Spinal cord (tissue), 10 donors: ENCODE data around the gene TMEM204. TPM values are rescaled to one million over a fixed set of nuclear protein-coding genes. Genes with fewer than 3 reads are reported as not detected.

ENCODE experiments used
- DNase-seq, 6 donors: peaks; one replicate each; pipeline versions ENCODE4 v3.0.0 to v3.0.0-alpha.2; 2013 to 2015; ENCODE audit warnings: low spot score in 6 of 6, low read depth in 4 of 6
- H3K27ac ChIP-seq: one replicate; pipeline ENCODE4 v1.5.1; 2013; ENCODE audit warnings: low read depth, low read length, control low read depth
- H3K27me3 ChIP-seq: one replicate; pipeline ENCODE4 v1.6.1; 2013; ENCODE audit warnings: low read length; ENCODE audit not compliant: control insufficient read depth, insufficient read depth
- H3K36me3 ChIP-seq: one replicate; pipeline ENCODE4 v1.6.1; 2013; ENCODE audit warnings: low read length; ENCODE audit not compliant: control insufficient read depth, insufficient read depth
- H3K4me1 ChIP-seq: one replicate; pipeline ENCODE4 v1.6.1; 2013; ENCODE audit warnings: low read length; ENCODE audit not compliant: control insufficient read depth, insufficient read depth
- H3K4me3 ChIP-seq: one replicate; pipeline ENCODE4 v1.5.1; 2013; ENCODE audit warnings: low read depth, low read length, control low read depth
- H3K9me3 ChIP-seq: one replicate; pipeline ENCODE4 v1.6.1; 2013; ENCODE audit warnings: low read length; ENCODE audit not compliant: control insufficient read depth, insufficient read depth
- WGBS: methylation state at CpG from one replicate; pipeline ENCODE4 v1.1.5; 2013; ENCODE audit warnings: missing lambda C conversion rate; ENCODE audit not compliant: insufficient coverage; 5-methylcytosine and 5-hydroxymethylcytosine counted together
- polyA plus RNA-seq, 2 donors: library from polyadenylated mRNA; unstranded; fragments of 120-200 nt; gene quantifications; one replicate each; pipeline ENCODE4 v1.2.1, GENCODE V29; 2013; ENCODE audit not compliant: insufficient read length in 2 of 2
- total RNA-seq, 2 donors: library from RNA; depleted of rRNA in 1 of 2; stranded (reverse); fragments of 120-200 nt in 1 of 2; fragments of >200 nt in 1 of 2; gene quantifications; one replicate each; pipeline versions ENCODE4 v1.2.3 to v1.2.4, GENCODE V29; 2013 to 2014
- donor health status: healthy.

The TMEM204 gene
- total and polyA plus RNA-seq, 4 donors = 3.0 to 18.8 (median 9.3) TPM

DNA sequence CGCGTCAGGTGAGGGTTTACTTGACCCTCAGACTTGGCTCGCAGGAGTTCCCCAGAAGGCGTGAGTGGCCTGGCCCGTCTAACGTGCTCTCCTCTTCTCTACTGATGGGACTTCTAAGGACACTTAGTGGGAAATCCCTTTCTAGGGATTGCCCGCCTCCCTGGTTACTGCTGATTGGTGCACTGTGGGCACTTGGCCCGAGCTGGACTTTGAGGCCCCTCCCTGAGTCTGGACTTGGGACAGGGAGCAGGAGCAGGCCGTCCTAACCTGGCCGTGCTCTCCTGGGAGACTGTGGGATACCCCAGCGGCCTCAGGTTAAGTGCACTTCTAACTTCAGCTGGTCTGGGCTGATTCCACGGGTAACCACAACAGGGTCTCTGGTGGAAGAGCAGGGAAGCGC is 63.7 kb downstream of the TMEM204 start:
- Histone ChIP-seq H3K4me1 (no peaks in the 10 kb centered on the region), H3K4me3 (no peak overlapping the region), H3K9me3 (no peaks in the 10 kb centered on the region), H3K27me3 (no peaks in the 10 kb centered on the region), H3K36me3 (peaks cover 56% of the 10 kb centered on the region), H3K27ac (no peak overlapping the region)
- DNase-seq = no peak
- WGBS = 95% methylated on average over 12 of the region's 13 CpGs

DNA sequence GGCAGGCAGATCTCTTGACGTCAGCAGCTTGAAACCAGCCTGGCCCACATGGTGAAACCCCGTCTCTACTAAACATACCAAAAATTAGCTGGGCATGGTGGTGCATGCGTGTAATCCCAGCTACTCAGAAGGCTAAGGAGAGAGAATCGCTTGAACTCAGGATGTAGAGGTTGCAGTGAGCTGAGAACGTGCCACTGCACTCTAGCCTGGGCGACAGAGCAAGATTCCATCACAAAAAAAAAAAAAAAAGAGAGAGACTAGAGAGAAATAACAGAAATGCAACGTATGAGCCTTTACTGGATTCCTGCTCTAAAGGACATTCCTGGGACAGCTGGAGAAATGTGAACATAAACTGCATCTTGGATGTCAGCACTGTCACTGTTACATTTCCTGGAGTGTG is 67.6 kb downstream of the TMEM204 start:
- no peaks in the 10 kb centered on the region for H3K4me1 ChIP-seq
- DNase-seq = no peak
- no peak overlapping the region for H3K27ac ChIP-seq
- no peaks in the 10 kb centered on the region for H3K9me3 ChIP-seq
- H3K36me3 ChIP-seq = peaks cover 63% of the 10 kb centered on the region
- H3K27me3 ChIP-seq = no peaks in the 10 kb centered on the region
- WGBS = 97% methylated on average over 4 of the region's 7 CpGs
- H3K4me3 ChIP-seq = no peak overlapping the region

- DNase-seq = no peak
- WGBS = 85% methylated on average over 2 of the region's 6 CpGs
- Histone ChIP-seq H3K4me1 (no peaks in the 10 kb centered on the region), H3K36me3 (peaks cover 67% of the 10 kb centered on the region), H3K9me3 (no peaks in the 10 kb centered on the region), H3K27ac (no peak overlapping the region), H3K27me3 (no peaks in the 10 kb centered on the region), H3K4me3 (no peak overlapping the region)
Measured at GRCh38 chr16:1601489-1601888, 68.0 kb downstream of the TMEM204 start.

GRCh38 chr16:1602285-1602684 is 68.8 kb downstream of the TMEM204 start:
- H3K36me3 ChIP-seq = peaks cover 70% of the 10 kb centered on the region

More at GRCh38 chr16:1602285-1602684, 68.8 kb downstream of the TMEM204 start:
- 97% methylated on average over 17 of the region's 20 CpGs for WGBS
- Histone ChIP-seq H3K9me3 (no peaks in the 10 kb centered on the region), H3K4me3 (no peak overlapping the region), H3K4me1 (no peaks in the 10 kb centered on the region), H3K27ac (no peak overlapping the region), H3K27me3 (no peaks in the 10 kb centered on the region)
- no peak for DNase-seq

Other genes with a start within 250 kb of the TMEM204 start
- 10 to 100 TPM; 28.7 to 46.6 TPM for gene UBE2I, start 224.0 kb upstream of the TMEM204 start, total RNA-seq
- gene UBE2I, start 224.0 kb upstream of the TMEM204 start, polyA plus RNA-seq = 100 to 1,000 TPM; 118 to 139 TPM
- 10 to 100 TPM; 30.1 to 48.1 TPM for gene BAIAP3, start 200.0 kb upstream of the TMEM204 start, total RNA-seq
- gene BAIAP3, start 200.0 kb upstream of the TMEM204 start, polyA plus RNA-seq = 10 to 100 TPM; 56.4 to 69.8 TPM
- gene TSR3, start 181.8 kb upstream of the TMEM204 start, total RNA-seq = 10 to 100 TPM; 28.9 to 58.4 TPM
- 10 to 100 TPM; 88.1 to 92.1 TPM for gene TSR3, start 181.8 kb upstream of the TMEM204 start, polyA plus RNA-seq
- 10 to 100 TPM; 33.5 to 81.4 TPM for gene GNPTG, start 181.7 kb upstream of the TMEM204 start, total RNA-seq
- 100 to 1,000 TPM in 1 of 2 donors, 10 to 100 TPM in 1; 96.8 to 127 TPM for gene GNPTG, start 181.7 kb upstream of the TMEM204 start, polyA plus RNA-seq
- 10 to 100 TPM; 13.2 to 15.0 TPM for gene UNKL, start 119.0 kb upstream of the TMEM204 start, total RNA-seq
- 10 to 100 TPM; 23.2 to 32.5 TPM for gene UNKL, start 119.0 kb upstream of the TMEM204 start, polyA plus RNA-seq
- 10 to 100 TPM in 1 of 2 donors, 1 to 10 TPM in 1; 8.2 to 15.8 TPM for gene UQCC4, start 112.9 kb upstream of the TMEM204 start, total RNA-seq
- 10 to 100 TPM; 18.4 to 18.6 TPM for gene UQCC4, start 112.9 kb upstream of the TMEM204 start, polyA plus RNA-seq
- gene PERCC1, start 102.6 kb upstream of the TMEM204 start, total RNA-seq = not detected
- gene PERCC1, start 102.6 kb upstream of the TMEM204 start, polyA plus RNA-seq = under 1 TPM in 1 of 2 donors, not detected in 1; 0.35 TPM
- gene CCDC154, start 89.1 kb upstream of the TMEM204 start, total RNA-seq = 1 to 10 TPM in 1 of 2 donors, under 1 TPM in 1; 0.59 to 2.2 TPM
- gene CCDC154, start 89.1 kb upstream of the TMEM204 start, polyA plus RNA-seq = 1 to 10 TPM; 2.5 to 3.9 TPM
- gene CLCN7, start 58.6 kb upstream of the TMEM204 start, total RNA-seq = 10 to 100 TPM; 43.8 to 50.5 TPM
- 10 to 100 TPM; 65.7 to 75.6 TPM for gene CLCN7, start 58.6 kb upstream of the TMEM204 start, polyA plus RNA-seq
- gene PTX4, start 44.7 kb upstream of the TMEM204 start, total RNA-seq = under 1 TPM in 1 of 2 donors, not detected in 1; 0.11 TPM
- under 1 TPM in 1 of 2 donors, not detected in 1; 0.14 TPM for gene PTX4, start 44.7 kb upstream of the TMEM204 start, polyA plus RNA-seq
- gene TELO2, start 40.3 kb upstream of the TMEM204 start, total RNA-seq = 10 to 100 TPM; 16.9 to 20.5 TPM
- 10 to 100 TPM; 55.2 to 65.6 TPM for gene TELO2, start 40.3 kb upstream of the TMEM204 start, polyA plus RNA-seq
- 10 to 100 TPM; 21.2 to 37.1 TPM for gene IFT140, start 78.4 kb downstream of the TMEM204 start, total RNA-seq
- 10 to 100 TPM; 32.9 to 41.6 TPM for gene IFT140, start 78.4 kb downstream of the TMEM204 start, polyA plus RNA-seq
- gene CRAMP1, start 78.7 kb downstream of the TMEM204 start, total RNA-seq = 10 to 100 TPM in 1 of 2 donors, 1 to 10 TPM in 1; 7.9 to 16.4 TPM
- gene CRAMP1, start 78.7 kb downstream of the TMEM204 start, polyA plus RNA-seq = 10 to 100 TPM; 19.2 to 24.4 TPM
- 10 to 100 TPM; 24.4 to 45.8 TPM for gene JPT2, start 144.6 kb downstream of the TMEM204 start, total RNA-seq
- 10 to 100 TPM; 38.5 to 39.7 TPM for gene JPT2, start 144.6 kb downstream of the TMEM204 start, polyA plus RNA-seq
- 10 to 100 TPM; 53.3 to 72.6 TPM for gene MAPK8IP3, start 172.5 kb downstream of the TMEM204 start, total RNA-seq
- gene MAPK8IP3, start 172.5 kb downstream of the TMEM204 start, polyA plus RNA-seq = 100 to 1,000 TPM; 113 to 137 TPM
- 10 to 100 TPM; 21.6 to 76.7 TPM for gene NME3, start 237.9 kb downstream of the TMEM204 start, total RNA-seq
- gene NME3, start 237.9 kb downstream of the TMEM204 start, polyA plus RNA-seq = 10 to 100 TPM; 83.2 to 86.2 TPM
- 10 to 100 TPM in 1 of 2 donors, 1 to 10 TPM in 1; 6.5 to 15.0 TPM for gene EME2, start 239.1 kb downstream of the TMEM204 start, total RNA-seq
- gene EME2, start 239.1 kb downstream of the TMEM204 start, polyA plus RNA-seq = 10 to 100 TPM; 17.8 to 20.7 TPM
- gene MRPS34, start 239.5 kb downstream of the TMEM204 start, total RNA-seq = 10 to 100 TPM; 22.9 to 76.7 TPM
- 10 to 100 TPM; 80.8 to 86.5 TPM for gene MRPS34, start 239.5 kb downstream of the TMEM204 start, polyA plus RNA-seq
- 10 to 100 TPM; 25.8 to 55.5 TPM for gene SPSB3, start 248.9 kb downstream of the TMEM204 start, total RNA-seq
- 10 to 100 TPM; 49.3 to 55.6 TPM for gene SPSB3, start 248.9 kb downstream of the TMEM204 start, polyA plus RNA-seq
- 10 to 100 TPM; 24.7 to 64.4 TPM for gene NUBP2, start 249.3 kb downstream of the TMEM204 start, total RNA-seq
- gene NUBP2, start 249.3 kb downstream of the TMEM204 start, polyA plus RNA-seq = 10 to 100 TPM; 71.1 to 80.4 TPM